LNCaP clone FGC (cell line): ENCODE measurements around the gene C17orf67.

ENCODE experiments used
- DNase-seq: peaks from one replicate; pipeline ENCODE4 v3.0.0-alpha.2; 2011; ENCODE audit warnings: low read depth
- H3K4me3 ChIP-seq: 2 replicates; pipeline ENCODE4 v1.5.1; 2011; ENCODE audit warnings: mild to moderate bottlenecking, low read depth, low read length, control low read depth
- TF ChIP-seq, protein P1 (sequence below): IDR thresholded peaks from 2 replicates; pipeline ENCODE4 v1.5.1; 2012; ENCODE audit warnings: mild to moderate bottlenecking; ENCODE audit not compliant: control insufficient read depth, insufficient read depth; ENCODE audit errors: extremely low read depth

Gene C17orf67

DNA sequence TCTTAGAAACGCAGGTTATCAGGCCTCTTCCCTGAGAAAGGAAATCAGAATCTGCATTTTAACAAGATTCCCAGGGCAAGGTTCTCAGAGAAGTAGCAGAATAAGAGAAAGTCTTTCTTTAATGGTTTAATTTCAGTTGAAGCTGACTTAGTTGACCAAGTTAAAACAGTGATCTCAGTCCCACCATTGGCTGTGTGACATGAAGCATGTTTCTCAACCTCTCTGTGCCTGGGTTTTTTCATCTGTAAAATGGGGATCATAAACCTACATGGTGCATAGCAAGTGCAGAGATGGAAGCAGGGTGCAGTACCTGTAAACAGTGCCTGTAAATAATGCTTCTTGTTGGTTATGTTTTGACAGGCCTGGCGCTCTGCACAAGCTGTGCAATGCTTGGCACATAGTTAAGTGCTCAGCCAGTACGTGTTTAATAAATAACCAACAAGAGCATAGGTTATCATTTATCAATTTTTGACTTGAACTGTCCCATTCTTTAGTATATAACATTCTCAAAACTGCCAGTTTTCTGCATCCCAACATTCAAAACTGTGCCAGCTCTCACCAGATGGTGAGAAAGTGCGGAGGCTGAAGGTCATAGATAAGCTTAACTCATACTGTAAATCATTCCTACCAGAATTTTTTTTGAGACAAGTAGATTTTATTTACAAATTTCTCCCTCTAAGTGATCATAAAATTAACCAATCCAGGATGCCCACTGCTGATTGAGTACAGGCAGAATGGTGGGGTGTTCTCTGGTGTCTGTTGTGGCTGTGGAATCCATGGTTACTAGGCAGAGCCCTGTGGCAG lies 6.9 kb downstream of the C17orf67 start:
- no peak overlapping the region for H3K4me3 ChIP-seq
- DNase-seq, result no peak
- TF ChIP-seq, protein P1, sequence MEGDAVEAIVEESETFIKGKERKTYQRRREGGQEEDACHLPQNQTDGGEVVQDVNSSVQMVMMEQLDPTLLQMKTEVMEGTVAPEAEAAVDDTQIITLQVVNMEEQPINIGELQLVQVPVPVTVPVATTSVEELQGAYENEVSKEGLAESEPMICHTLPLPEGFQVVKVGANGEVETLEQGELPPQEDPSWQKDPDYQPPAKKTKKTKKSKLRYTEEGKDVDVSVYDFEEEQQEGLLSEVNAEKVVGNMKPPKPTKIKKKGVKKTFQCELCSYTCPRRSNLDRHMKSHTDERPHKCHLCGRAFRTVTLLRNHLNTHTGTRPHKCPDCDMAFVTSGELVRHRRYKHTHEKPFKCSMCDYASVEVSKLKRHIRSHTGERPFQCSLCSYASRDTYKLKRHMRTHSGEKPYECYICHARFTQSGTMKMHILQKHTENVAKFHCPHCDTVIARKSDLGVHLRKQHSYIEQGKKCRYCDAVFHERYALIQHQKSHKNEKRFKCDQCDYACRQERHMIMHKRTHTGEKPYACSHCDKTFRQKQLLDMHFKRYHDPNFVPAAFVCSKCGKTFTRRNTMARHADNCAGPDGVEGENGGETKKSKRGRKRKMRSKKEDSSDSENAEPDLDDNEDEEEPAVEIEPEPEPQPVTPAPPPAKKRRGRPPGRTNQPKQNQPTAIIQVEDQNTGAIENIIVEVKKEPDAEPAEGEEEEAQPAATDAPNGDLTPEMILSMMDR, result no peak

DNA sequence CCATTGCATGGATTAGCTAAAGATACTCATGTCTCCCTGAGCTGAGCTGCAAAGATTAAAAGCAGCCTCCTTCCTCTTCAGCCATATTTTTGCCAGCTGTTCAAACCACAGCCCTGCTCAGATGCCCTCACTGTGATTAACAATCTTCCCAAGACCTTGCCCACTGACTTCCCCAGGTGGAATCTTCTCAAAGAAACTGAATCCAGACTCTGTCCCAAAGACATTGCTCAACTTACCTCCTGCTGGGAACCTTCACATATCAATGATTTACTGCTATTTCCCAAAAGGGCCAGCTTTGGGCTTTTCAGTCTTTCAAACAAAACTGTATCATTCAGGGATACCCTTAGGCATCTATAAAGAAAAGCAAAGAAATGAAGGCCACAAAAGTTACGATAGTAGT lies 9.2 kb downstream of the C17orf67 start:
- TF ChIP-seq, protein P1, result no peak
- H3K4me3 ChIP-seq, result no peak overlapping the region
- no peak for DNase-seq

DNA sequence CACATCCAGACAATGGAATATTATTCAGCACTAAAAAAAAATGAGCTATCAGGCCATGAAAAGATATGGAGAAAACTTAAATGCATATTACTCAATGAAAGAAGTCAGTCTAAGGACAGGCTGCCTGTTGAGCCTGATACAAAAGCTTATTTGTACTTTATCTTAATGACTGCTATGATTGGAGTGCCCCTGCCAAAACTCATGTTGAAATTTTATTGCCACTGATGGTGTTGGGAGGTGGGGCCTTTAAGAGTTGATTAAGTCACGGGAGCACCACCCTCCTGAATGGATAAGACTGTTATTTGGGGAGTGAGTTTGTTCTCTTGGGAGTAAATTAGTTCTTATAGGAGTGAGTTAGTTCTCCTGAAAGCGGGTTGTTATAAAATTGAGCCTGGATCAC lies 9.9 kb downstream of the C17orf67 start:
- TF ChIP-seq, protein P1, result no peak
- no peak overlapping the region for H3K4me3 ChIP-seq
- DNase-seq, result no peak

DNA sequence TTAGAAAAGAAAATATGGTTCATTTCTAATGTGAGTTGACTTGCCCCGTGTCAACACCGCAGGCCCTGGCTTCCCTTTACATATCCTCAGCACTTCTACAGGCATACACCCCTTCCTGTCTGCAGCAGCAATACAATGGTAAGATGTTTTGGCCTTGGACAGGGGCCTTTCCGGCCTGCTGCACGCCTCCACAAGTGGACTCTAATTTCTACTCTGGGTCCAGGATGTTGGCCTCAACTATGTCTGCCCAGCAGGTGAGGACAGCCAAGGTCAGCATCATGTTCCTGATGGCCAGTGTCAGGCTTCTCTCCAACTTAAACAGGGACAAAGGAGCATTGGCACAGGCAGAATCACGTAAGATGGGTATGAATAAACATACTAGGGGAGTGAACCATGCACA lies 11.0 kb downstream of the C17orf67 start:
- no peak overlapping the region for H3K4me3 ChIP-seq
- TF ChIP-seq, protein P1, result no peak
- peak; percentile 53 for DNase-seq

DNA sequence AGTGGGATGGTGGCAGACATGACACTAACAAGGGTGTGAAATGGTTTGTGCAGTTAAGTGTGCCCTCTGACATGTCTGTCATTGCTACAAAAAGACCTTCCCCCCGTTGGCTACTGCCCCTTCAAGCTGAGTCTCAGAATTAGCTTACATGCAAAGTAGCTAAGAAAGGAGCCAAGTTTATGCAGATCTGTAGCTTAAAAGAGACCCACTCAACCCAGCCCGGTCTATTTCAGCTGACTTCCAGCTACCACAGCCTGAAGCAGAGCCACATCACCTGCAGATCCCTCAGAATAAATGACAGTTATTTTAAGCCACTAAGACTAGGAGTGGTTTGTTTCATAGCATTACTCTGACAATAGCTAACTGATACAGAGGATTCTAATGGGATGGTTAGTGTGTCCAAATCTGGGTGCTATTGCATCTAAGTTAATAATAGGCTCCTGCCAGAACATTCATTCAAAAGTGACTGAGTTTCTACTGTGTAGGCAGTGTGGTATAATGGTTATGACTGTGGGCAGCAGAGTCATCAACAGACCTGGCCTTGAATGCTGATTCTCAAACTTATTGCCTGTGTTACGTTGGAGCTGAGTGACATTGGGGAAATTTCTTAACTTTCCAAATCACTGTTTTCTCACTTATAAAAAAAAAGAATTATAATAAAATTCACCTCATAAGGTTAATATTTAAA lies 11.7 kb downstream of the C17orf67 start:
- TF ChIP-seq, protein P1, result no peak
- no peak overlapping the region for H3K4me3 ChIP-seq
- no peak for DNase-seq

DNA sequence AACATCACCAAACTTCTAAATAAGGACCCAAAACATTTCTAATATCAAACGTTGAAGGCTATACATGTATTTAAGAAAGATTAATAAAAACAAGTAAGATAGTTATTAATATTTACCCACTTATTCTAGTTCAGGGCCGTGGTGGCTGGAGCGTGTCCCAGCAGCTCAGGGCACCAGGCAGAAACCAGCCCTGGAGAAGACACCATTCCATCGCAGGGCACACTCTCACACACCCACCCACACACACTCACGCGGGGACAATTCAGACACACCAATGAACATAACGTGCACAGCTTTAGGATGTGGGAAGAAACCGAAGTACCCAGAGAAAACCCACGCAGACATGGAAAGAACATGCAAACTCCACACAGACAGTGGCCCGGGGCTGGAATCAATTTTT lies 13.5 kb downstream of the C17orf67 start:
- no peak overlapping the region for H3K4me3 ChIP-seq
- no peak for DNase-seq
- TF ChIP-seq, protein P1, result no peak
